ENCODE results near the gene CFDP1. TPM values are rescaled to one million over a fixed set of nuclear protein-coding genes. Genes with fewer than 3 reads are reported as not detected.

Gene CFDP1
- total RNA-seq, result 35.4 TPM in 2 replicates

DNA sequence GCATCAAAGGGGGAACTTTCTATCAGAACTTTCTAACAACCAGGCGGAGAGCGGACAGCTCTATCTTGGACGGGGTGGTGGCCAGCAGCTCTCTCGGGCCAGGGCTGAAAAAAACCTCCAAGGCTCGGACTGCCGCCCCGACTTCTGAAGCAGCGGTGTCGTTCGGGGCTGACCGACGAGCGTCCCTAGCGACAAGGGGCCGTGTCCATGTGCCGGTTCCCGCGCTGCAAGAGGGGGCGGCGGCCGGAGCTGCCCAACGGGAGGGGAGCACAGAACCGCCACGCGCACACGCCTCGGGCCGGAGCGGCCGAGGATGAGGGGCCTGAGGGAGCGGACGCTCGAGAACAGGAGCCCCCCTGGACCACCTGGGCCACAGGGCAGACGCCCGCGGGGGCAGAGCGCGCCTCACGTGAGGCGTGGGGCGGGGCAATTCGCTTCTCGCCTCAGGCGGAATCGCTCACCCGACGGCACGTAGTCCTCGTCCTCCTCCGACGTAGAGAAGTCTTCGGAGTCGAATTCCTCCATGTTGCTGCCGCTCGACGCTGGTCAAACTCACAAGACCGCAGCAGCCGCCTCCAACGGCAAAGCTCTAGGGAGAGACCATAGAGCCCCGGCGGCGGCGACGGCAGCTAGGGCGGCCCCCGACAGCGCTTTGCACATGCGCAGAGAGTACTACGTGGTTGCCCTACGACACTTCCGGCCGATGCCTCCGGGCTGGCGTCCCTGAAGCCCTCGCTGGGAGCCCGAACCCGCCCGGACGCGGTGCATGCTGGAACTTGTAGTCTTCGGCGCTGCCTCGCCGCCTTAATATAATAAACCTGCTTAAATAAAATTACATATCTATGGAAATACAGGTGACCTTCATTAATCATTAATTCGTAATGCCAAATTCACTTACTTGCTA, at the start of gene CFDP1:
Gene CFDP1, minus strand, starts transcription at position 676 of the 904 bp plus-strand sequence. Its CDS starts 151 bp downstream, at position 525.
- peaks cover 21% of the 10 kb centered on the region for H3K4me1 Mint-ChIP-seq (ENCODE audit: low read depth)
- H3K36me3 Mint-ChIP-seq (ENCODE audit: low read depth), result peaks cover 8% of the 10 kb centered on the region
- no peaks in the 10 kb centered on the region for H3K9me3 Mint-ChIP-seq

DNA sequence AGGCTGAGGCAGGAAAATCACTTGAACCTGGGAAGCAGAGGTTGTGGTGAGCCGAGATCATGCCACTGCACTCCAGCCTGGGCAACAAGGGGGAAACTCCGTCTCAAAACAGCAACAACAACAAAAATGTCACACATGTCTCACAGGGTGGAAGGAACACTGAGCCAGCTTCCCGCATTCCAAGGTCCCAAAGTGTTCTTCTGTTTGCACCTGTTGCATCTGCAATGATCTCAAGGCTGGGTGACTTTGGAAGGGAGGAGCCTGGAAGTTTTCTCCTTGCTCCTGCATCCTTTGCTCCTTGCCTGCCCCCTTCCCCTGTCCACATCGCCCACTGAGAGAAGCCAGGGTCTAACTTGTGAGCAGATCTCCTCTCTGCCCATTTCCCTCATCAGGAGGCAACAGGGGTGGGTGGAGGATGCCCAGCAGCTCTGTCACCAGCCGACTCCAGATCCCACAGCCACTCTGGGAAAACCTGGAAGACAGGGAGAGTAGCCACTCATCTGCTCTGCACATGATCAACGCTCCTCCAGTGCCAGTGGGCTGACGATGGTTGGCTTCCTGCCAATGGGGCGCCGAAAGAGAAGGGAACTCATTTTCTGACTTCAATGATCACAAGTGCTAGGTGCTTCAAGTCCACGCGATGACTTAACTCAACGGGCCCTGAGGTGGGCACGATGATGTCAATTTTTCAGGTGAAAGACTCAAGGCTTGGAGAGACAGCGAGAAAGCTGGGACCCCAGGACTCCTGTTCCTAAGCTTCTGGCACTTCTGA, 49.3 kb upstream of the CFDP1 start:
- H3K36me3 Mint-ChIP-seq (ENCODE audit: low read depth), result no peaks in the 10 kb centered on the region
- no peaks in the 10 kb centered on the region for H3K4me1 Mint-ChIP-seq (ENCODE audit: low read depth)
- H3K27me3 Mint-ChIP-seq (ENCODE audit: insufficient read depth), result peaks cover 11% of the 10 kb centered on the region
- no peak for DNase-seq (ENCODE audit: low spot score)
- H3K9me3 Mint-ChIP-seq, result no peaks in the 10 kb centered on the region
- intact Hi-C loops (cut with micrococcal nuclease), result no loop called here
- no peak overlapping the region for H3K4me3 Mint-ChIP-seq
- H3K27ac Mint-ChIP-seq, result no peak overlapping the region

More for the DNA sequence above, at the start of gene CFDP1:
- Mint-ChIP-seq H3K4me3 (peak within 1 kb of the TSS; percentile 85), H3K27ac (peak within 1 kb of the TSS; percentile 99), H3K27me3 (ENCODE audit: insufficient read depth) (no peaks in the 10 kb centered on the region)
- intact Hi-C loops (cut with micrococcal nuclease), result loop anchor here (1.0 to 10.0 kb wide), 13 partner anchors 31 to 1758 kb away; partner anchors contain the start of genes ADAT1, GLG1, KARS1 and MON1B
- DNase-seq (ENCODE audit: low spot score), result peak; percentile 93

DNA sequence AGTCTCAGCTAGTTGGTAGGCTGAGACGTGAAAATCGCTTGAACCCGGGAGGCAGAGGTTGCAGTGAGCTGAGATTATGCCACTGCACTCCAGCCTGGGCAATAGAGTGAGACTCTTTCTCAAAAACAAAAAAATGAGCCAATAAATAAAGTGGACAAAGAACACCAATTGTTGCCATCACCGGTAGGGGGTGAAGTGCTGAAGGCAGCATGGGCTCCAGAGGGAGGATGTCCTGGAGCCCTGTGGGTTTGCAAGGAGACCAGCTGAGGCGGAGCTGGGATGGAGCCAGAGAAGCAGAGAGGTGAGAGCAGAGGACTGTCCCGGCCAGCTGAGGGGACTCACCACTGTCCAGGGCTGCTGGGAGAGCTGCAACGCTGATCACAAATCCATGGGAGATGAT, 48.2 kb upstream of the CFDP1 start:
- intact Hi-C loops (cut with micrococcal nuclease), result no loop called here
- H3K27ac Mint-ChIP-seq, result no peak overlapping the region

DNA sequence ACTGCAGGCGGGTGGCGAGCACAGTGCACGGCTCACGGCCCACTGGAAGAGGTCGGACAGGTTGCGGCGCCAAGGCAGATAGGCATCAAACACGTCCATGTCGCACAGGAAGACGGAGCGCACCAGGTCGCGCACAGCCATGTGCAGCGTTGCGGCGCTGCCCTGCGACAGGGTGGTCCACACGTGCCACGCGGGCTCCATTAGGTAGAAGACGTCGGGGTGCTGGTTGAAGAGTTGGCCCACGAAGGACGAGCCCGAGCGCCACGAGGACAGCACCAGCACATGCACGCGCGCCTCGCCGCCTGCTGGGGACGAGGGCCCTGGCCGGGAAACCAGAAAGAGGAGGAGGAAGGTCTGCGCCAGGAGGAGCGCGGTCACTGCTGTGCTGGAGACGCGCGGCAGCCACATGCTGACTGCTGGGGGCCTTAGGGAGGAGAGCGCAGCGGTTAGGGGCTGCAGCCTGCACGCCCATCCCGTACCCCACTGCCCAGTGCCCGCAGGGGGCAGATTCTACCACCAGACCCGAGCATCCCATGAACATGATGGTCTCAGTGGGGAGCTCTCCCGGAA, 46.2 kb upstream of the CFDP1 start:
- Mint-ChIP-seq H3K36me3 (ENCODE audit: low read depth) (no peaks in the 10 kb centered on the region), H3K27me3 (ENCODE audit: insufficient read depth) (peaks cover 2% of the 10 kb centered on the region), H3K4me3 (no peak overlapping the region), H3K27ac (no peak overlapping the region), H3K9me3 (no peaks in the 10 kb centered on the region), H3K4me1 (ENCODE audit: low read depth) (no peaks in the 10 kb centered on the region)
- DNase-seq (ENCODE audit: low spot score), result no peak
- intact Hi-C loops (cut with micrococcal nuclease), result no loop called here

More for the DNA sequence above, 48.2 kb upstream of the CFDP1 start:
- peaks cover 9% of the 10 kb centered on the region for H3K27me3 Mint-ChIP-seq (ENCODE audit: insufficient read depth)
- H3K4me1 Mint-ChIP-seq (ENCODE audit: low read depth), result no peaks in the 10 kb centered on the region
- H3K9me3 Mint-ChIP-seq, result no peaks in the 10 kb centered on the region
- no peaks in the 10 kb centered on the region for H3K36me3 Mint-ChIP-seq (ENCODE audit: low read depth)
- no peak for DNase-seq (ENCODE audit: low spot score)
- no peak overlapping the region for H3K4me3 Mint-ChIP-seq

DNA sequence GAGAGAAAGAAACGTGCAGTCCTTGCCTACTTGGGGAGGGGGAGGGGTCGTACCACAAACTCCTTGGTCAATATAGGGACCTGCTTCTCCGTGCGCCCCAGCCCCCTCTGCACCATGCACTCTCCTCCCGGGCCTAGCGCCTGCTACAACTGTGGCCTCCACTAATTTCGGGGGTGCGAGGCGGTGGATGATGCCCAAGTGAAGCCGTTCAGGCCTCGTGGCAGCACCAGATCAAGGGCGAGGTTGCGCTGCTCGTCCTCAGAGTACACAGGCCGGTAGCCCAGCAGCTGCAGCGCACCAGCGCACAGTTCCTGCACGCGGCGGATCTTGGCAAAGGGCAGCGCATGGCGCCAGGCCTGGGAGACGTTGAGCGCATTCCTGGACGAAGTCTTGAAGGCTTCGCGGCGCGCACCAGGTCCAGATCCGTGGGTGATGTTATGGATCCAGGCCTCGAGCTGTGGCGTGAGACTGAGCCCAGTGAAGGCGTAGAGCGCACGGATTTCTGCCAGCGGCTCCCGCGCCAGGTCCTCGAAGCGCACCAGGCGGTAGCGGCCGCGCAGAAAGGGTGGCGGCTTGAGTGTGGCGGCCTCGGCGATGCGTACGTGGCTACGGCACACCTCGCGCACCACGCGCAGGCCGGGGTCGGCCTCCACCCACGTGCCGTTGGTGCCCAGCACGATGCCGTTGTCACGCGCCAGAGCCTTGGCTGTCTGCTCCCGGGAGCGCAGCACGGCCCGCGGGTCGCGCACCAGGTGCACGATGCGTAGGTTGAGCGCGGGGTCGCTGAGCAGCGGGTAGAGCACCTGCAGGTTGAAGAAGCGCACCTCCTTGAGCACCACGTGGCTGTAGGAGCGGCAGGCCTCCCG, 45.4 kb upstream of the CFDP1 start:
- Mint-ChIP-seq H3K27ac (no peak overlapping the region), H3K4me3 (no peak overlapping the region), H3K27me3 (ENCODE audit: insufficient read depth) (peaks cover 2% of the 10 kb centered on the region), H3K36me3 (ENCODE audit: low read depth) (no peaks in the 10 kb centered on the region), H3K9me3 (no peaks in the 10 kb centered on the region), H3K4me1 (ENCODE audit: low read depth) (no peaks in the 10 kb centered on the region)
- intact Hi-C loops (cut with micrococcal nuclease), result no loop called here
- no peak for DNase-seq (ENCODE audit: low spot score)

DNA sequence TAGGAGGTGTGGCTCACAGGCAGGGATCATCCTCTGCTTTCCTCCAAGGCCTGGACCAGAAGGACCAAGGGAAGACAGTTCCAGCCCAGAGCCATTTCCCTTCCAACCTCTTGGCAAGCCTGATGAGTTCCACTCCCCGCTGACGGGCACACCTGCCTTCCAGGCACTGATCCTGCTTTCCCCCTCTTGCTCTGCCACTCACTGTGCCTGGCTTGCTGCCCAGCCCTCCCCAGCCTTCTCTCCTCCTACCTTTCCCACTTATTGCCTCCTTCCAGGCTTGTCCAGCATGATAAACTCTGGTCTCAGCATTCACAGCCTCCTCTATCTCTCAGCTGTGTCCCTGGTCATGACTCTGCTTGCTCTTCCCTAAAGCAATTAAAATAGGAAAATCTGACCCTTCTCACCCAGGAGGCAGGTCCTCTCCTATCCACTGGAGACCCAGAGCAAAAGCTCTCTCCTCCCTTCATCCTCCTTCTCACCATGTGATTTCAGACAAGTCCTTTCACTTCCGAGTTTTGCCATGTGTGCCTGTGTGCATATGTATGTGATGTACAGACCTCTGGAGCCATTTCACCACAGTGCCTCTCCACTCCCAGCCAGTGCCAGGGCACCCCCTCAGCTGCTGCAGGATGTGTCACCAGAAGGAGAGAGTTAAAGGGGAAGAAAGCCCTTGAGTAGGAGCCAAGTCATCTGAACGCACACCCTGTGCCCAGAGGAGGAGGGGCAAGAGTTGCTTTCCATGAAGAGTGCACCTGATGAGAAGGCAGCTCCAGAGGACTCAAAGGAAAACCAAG, 44.6 kb upstream of the CFDP1 start:
- intact Hi-C loops (cut with micrococcal nuclease), result no loop called here
- no peaks in the 10 kb centered on the region for H3K9me3 Mint-ChIP-seq
- DNase-seq (ENCODE audit: low spot score), result no peak
- no peak overlapping the region for H3K27ac Mint-ChIP-seq
- peaks cover 2% of the 10 kb centered on the region for H3K27me3 Mint-ChIP-seq (ENCODE audit: insufficient read depth)
- no peak overlapping the region for H3K4me3 Mint-ChIP-seq
- no peaks in the 10 kb centered on the region for H3K4me1 Mint-ChIP-seq (ENCODE audit: low read depth)
- no peaks in the 10 kb centered on the region for H3K36me3 Mint-ChIP-seq (ENCODE audit: low read depth)

DNA sequence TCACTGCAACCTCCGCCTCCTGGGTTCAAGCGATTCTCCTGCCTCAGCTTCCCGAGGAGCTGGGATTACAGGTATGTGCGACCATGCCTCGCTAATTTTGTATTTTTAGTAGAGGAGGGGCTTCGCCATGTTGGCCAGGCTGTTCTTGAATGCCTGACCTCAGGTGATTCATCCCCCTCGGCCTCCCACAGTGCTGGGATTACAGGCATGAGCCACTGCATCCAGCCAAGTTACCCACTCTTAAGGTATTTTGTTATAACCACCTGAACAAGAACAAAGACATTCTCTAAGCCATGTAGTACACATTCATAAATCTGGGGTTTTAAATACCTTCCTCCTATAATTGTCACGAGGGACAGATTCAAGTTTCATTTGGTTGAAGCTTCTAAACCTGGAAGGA, 43.5 kb upstream of the CFDP1 start:
- Mint-ChIP-seq H3K27ac (no peak overlapping the region), H3K4me1 (ENCODE audit: low read depth) (no peaks in the 10 kb centered on the region), H3K9me3 (no peaks in the 10 kb centered on the region), H3K36me3 (ENCODE audit: low read depth) (no peaks in the 10 kb centered on the region), H3K27me3 (ENCODE audit: insufficient read depth) (peaks cover 2% of the 10 kb centered on the region), H3K4me3 (no peak overlapping the region)
- intact Hi-C loops (cut with micrococcal nuclease), result no loop called here
- no peak for DNase-seq (ENCODE audit: low spot score)

DNA sequence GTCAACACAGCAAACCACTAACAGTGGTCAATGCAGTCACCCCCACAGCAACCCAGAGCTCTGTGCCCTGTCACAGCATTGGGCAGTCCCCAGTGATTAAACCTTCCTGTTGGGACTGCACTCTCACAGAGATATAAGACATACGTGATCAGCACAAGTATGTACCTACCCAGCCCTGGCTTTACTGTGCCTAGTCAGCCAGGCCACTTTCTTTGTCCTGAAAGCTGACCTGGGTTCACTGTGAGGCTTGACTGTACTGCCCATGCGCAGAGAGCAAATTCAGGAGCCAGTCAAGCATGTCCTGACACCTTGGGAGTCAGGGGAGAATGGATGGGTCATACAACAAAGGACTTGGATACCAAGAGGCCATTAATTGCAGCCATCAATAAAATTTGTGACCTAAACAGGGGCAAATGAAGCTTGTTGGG, 42.1 kb upstream of the CFDP1 start:
- no peak overlapping the region for H3K27ac Mint-ChIP-seq
- DNase-seq (ENCODE audit: low spot score), result no peak
- H3K27me3 Mint-ChIP-seq (ENCODE audit: insufficient read depth), result peaks cover 2% of the 10 kb centered on the region
- no peaks in the 10 kb centered on the region for H3K9me3 Mint-ChIP-seq
- H3K36me3 Mint-ChIP-seq (ENCODE audit: low read depth), result no peaks in the 10 kb centered on the region
- intact Hi-C loops (cut with micrococcal nuclease), result no loop called here
- no peak overlapping the region for H3K4me3 Mint-ChIP-seq
- no peaks in the 10 kb centered on the region for H3K4me1 Mint-ChIP-seq (ENCODE audit: low read depth)

DNA sequence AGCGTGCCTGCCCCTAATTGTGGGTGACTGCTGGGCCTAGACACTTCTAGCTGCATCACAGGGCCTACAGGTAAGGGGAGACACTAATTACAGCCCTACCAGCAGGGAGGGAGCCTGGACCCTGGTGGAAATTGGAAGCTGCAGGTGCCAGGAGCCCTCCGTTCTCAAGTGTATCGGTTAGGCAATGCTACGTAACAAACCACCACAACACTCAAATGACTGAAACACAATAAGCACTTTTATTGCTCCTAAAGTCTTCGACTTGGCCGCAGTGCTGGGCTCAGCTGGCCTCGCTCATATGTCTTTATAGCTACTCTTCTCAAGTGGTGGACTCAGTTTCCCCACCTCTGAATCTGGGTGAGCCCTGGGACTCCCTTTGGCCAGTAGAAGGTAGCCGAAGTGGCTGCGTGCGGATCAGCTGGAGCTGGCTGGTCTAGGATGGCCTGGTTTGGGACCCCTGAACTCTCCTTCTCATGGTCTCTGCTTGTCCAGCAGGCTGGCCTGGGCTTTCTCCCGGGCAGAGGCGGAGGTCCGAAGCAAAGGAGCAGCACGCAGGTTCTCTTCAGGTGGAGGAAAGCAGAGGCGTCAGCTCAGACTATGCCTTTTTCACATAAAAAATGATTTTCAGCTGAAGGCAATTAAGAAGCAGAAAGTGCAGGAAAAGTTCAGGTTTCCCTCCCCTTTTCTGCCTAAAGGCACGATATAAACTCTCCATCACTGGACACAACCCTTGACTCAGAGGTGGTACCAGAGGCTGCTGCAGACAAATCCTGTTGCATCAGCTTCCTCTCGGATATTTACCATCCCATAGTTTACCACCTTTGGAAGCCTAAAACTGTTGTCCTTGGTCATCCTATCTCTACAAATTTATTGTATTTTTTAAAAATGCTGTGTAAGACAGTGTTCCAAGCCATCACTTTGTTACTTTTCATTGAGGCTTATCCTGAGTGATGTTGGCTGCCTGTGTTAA, 39.9 kb upstream of the CFDP1 start:
- intact Hi-C loops (cut with micrococcal nuclease), result no loop called here
- Mint-ChIP-seq H3K4me1 (ENCODE audit: low read depth) (no peaks in the 10 kb centered on the region), H3K36me3 (ENCODE audit: low read depth) (no peaks in the 10 kb centered on the region), H3K9me3 (no peaks in the 10 kb centered on the region), H3K27me3 (ENCODE audit: insufficient read depth) (peaks cover 2% of the 10 kb centered on the region), H3K27ac (no peak overlapping the region), H3K4me3 (no peak overlapping the region)
- no peak for DNase-seq (ENCODE audit: low spot score)

DNA sequence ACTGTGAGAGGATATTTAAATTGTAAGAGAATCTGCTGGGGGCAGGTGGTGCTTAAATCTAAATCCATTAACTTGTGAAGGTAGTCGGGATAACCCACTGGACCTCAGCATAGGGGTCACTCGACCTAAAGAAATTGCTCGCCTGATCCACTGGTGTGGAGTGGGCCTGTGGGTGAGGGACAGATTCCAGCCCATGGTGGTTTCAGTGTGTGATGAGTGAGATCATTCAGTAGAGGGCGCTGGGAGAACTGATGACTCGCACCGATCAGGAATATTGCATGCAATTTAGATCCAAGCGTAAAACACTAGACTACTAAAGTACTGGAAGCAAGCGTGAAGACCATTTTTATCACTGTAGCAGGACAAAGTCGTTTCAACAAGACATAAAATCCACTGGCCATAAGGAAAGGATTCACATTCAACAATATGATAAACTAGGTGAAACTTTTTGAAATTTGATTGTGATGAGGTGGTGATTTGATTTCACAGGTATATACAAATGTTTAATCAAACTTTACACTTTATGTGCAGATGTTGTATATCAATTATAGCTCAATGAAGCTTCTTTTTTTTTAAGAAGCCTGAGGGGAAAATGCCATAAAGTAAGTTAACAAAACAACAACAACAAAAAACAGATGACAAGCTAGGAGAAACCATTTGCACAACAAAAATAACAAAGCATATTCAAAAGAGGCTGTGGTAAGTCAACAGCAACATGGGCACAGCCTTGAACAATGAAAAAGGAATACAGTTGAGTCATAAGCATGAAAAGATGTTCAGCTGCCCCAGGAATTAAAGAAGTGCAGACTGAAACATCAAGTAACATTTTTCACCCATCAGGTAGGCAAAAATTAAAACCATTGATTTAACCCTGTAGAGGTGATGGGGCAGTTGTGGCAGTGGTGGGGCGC, 38.7 kb upstream of the CFDP1 start:
- Mint-ChIP-seq H3K4me1 (ENCODE audit: low read depth) (no peaks in the 10 kb centered on the region), H3K4me3 (no peak overlapping the region), H3K27ac (no peak overlapping the region), H3K27me3 (ENCODE audit: insufficient read depth) (peaks cover 5% of the 10 kb centered on the region), H3K9me3 (no peaks in the 10 kb centered on the region), H3K36me3 (ENCODE audit: low read depth) (no peaks in the 10 kb centered on the region)
- intact Hi-C loops (cut with micrococcal nuclease), result loop anchor here (1.0 kb wide), 1 partner anchor 292 kb away; no protein-coding TSS in a partner anchor
- no peak for DNase-seq (ENCODE audit: low spot score)

Data from activated T-helper 1 cell treated with anti-CD3 and anti-CD28 coated beads, Interleukin-12 subunit alpha, Interleukin-12 subunit beta, Interleukin-2, Interleukin-4 antibody, amounts not matched to agents 30 ng/mL and 10 ng/mL and 1 ng/mL, durations not matched to agents 14 hours and 24 hours and 36 hours (primary cell).